Trophoblast cell (in vitro differentiated cells and primary cell): ENCODE measurements around the gene IL4.

ENCODE experiments used
- DNase-seq, 2 donors: peaks; one replicate each; pipeline ENCODE4 v3.0.0-alpha.2; 2016
- H2AFZ ChIP-seq: 2 replicates; pipeline ENCODE4 v1.6.1; 2013; ENCODE audit warnings: low read length, moderate library complexity, mild to moderate bottlenecking; ENCODE audit not compliant: insufficient read depth, poor library complexity
- H2AK5ac ChIP-seq: 2 replicates; pipeline ENCODE4 v1.6.1; 2013; ENCODE audit warnings: mild to moderate bottlenecking, low read length
- H2BK120ac ChIP-seq: 2 replicates; pipeline ENCODE4 v1.6.1; 2013; ENCODE audit warnings: low read length, mild to moderate bottlenecking, moderate library complexity; ENCODE audit not compliant: insufficient read depth, poor library complexity
- H2BK12ac ChIP-seq: 2 replicates; pipeline ENCODE4 v1.6.1; 2013; ENCODE audit warnings: mild to moderate bottlenecking, low read length, moderate library complexity
- H2BK5ac ChIP-seq: 2 replicates; pipeline ENCODE4 v1.6.1; 2013; ENCODE audit warnings: low read length, low read depth, moderate library complexity, mild to moderate bottlenecking; ENCODE audit not compliant: poor library complexity
- H3K14ac ChIP-seq: 2 replicates; pipeline ENCODE4 v1.6.1; 2013; ENCODE audit warnings: mild to moderate bottlenecking, low read length
- H3K18ac ChIP-seq: 2 replicates; pipeline ENCODE4 v1.6.1; 2013; ENCODE audit warnings: mild to moderate bottlenecking, low read length
- H3K23ac ChIP-seq: 2 replicates; pipeline ENCODE4 v1.6.1; 2013; ENCODE audit warnings: low read length
- H3K27ac ChIP-seq: 2 replicates; pipeline ENCODE4 v1.5.1; 2013; ENCODE audit warnings: low read depth, mild to moderate bottlenecking, inconsistent platforms, low read length, moderate library complexity
- H3K27me3 ChIP-seq: 2 replicates; pipeline ENCODE4 v1.6.1; 2013; ENCODE audit warnings: inconsistent platforms, mild to moderate bottlenecking, low read length, moderate library complexity; ENCODE audit not compliant: insufficient read depth
- H3K36me3 ChIP-seq, 2 experiments: 1 replicate in 1 of 2; 2 replicates in 1 of 2; pipeline ENCODE4 v1.6.1; 2013; ENCODE audit warnings: low read length in 2 of 2, mild to moderate bottlenecking in 2 of 2, moderate library complexity in 1 of 2; ENCODE audit not compliant: insufficient read depth in 2 of 2, control insufficient read depth in 1 of 2
- H3K4ac ChIP-seq: 2 replicates; pipeline ENCODE4 v1.6.1; 2013; ENCODE audit warnings: low read depth, mild to moderate bottlenecking, low read length, moderate library complexity
- H3K4me1 ChIP-seq, 2 experiments: 1 replicate in 1 of 2; 2 replicates in 1 of 2; pipeline ENCODE4 v1.6.1; 2013; ENCODE audit warnings: low read length in 2 of 2, mild to moderate bottlenecking in 2 of 2, moderate library complexity in 1 of 2; ENCODE audit not compliant: insufficient read depth in 2 of 2, control insufficient read depth in 1 of 2
- H3K4me2 ChIP-seq: 2 replicates; pipeline ENCODE4 v1.6.1; 2013; ENCODE audit warnings: inconsistent platforms, mild to moderate bottlenecking, low read length, moderate library complexity
- H3K4me3 ChIP-seq: 2 replicates; pipeline ENCODE4 v1.5.1; 2013; ENCODE audit warnings: mild to moderate bottlenecking, low read depth, low read length, inconsistent platforms
- H3K79me1 ChIP-seq: one replicate; pipeline ENCODE4 v1.6.1; 2013; ENCODE audit warnings: low read length
- H3K79me2 ChIP-seq: 2 replicates; pipeline ENCODE4 v1.6.1; 2013; ENCODE audit warnings: low read length, mild to moderate bottlenecking; ENCODE audit not compliant: control insufficient read depth, insufficient read depth, poor library complexity
- H3K9ac ChIP-seq: 2 replicates; pipeline ENCODE4 v1.6.1; 2013; ENCODE audit warnings: mild to moderate bottlenecking, low read length
- H3K9me3 ChIP-seq: 2 replicates; pipeline ENCODE4 v1.6.1; 2013; ENCODE audit warnings: low read depth, mild to moderate bottlenecking, control low read depth, inconsistent platforms, low read length; ENCODE audit not compliant: insufficient read depth
- H4K12ac ChIP-seq: 2 replicates; pipeline ENCODE4 v1.6.1; 2013; ENCODE audit warnings: low read depth, mild to moderate bottlenecking, low read length, moderate library complexity
- H4K8ac ChIP-seq: 2 replicates; pipeline ENCODE4 v1.6.1; 2013; ENCODE audit warnings: low read depth, mild to moderate bottlenecking, low read length, moderate library complexity
- H4K91ac ChIP-seq: one replicate; pipeline ENCODE4 v1.6.1; 2013; ENCODE audit warnings: low read depth, mild to moderate bottlenecking, low read length, moderate library complexity
- WGBS: extraction: QIAGEN DNeasy Blood & Tissue Kit; methylation state at CpG from one replicate; pipeline ENCODE4 v1.1.7; 2013; ENCODE audit warnings: missing lambda C conversion rate; ENCODE audit not compliant: insufficient read length, insufficient coverage; ENCODE audit errors: extremely low coverage; 5-methylcytosine and 5-hydroxymethylcytosine counted together

The IL4 gene

GRCh38 chr5:132662925-132663770 is 10.6 kb upstream of the IL4 start:
- no peak overlapping the region for H3K4ac ChIP-seq
- H3K9me3 ChIP-seq, result peaks cover 2% of the 10 kb centered on the region
- no peak overlapping the region for H3K4me2 ChIP-seq
- no peak overlapping the region for H4K12ac ChIP-seq
- H3K18ac ChIP-seq, result no peak overlapping the region
- H2BK5ac ChIP-seq, result no peak overlapping the region
- H3K4me3 ChIP-seq, result no peak overlapping the region
- no peak overlapping the region for H4K91ac ChIP-seq
- H2AK5ac ChIP-seq, result no peak overlapping the region
- no peak overlapping the region for H4K8ac ChIP-seq
- no peak overlapping the region for H3K23ac ChIP-seq
- no peak overlapping the region for H2BK12ac ChIP-seq
- H2BK120ac ChIP-seq, result no peak overlapping the region
- no CpG with 5 or more reads among the region's 25 CpGs for WGBS
- H3K14ac ChIP-seq, result no peak overlapping the region
- H3K79me2 ChIP-seq, result no peaks in the 10 kb centered on the region
- no peaks in the 10 kb centered on the region for H3K79me1 ChIP-seq
- DNase-seq, result no peak
- no peak overlapping the region for H2AFZ ChIP-seq
- no peaks in the 10 kb centered on the region for H3K27me3 ChIP-seq
- H3K9ac ChIP-seq, result no peak overlapping the region
- no peak overlapping the region for H3K27ac ChIP-seq
- H3K4me1 ChIP-seq, result no peaks in the 10 kb centered on the region
- no peaks in the 10 kb centered on the region for H3K36me3 ChIP-seq

- no peak overlapping the region for H4K12ac ChIP-seq
- no CpG with 5 or more reads among the region's 13 CpGs for WGBS
- H3K18ac ChIP-seq, result no peak overlapping the region
- no peak overlapping the region for H4K91ac ChIP-seq
- no peak overlapping the region for H2BK5ac ChIP-seq
- no peak overlapping the region for H3K4ac ChIP-seq
- H3K9ac ChIP-seq, result no peak overlapping the region
- no peaks in the 10 kb centered on the region for H3K27me3 ChIP-seq
- H2BK120ac ChIP-seq, result no peak overlapping the region
- no peak overlapping the region for H4K8ac ChIP-seq
- no peak overlapping the region for H2AFZ ChIP-seq
- H3K9me3 ChIP-seq, result peaks cover 2% of the 10 kb centered on the region
- no peak overlapping the region for H3K23ac ChIP-seq
- no peaks in the 10 kb centered on the region for H3K4me1 ChIP-seq
- no peaks in the 10 kb centered on the region for H3K36me3 ChIP-seq
- no peak overlapping the region for H3K14ac ChIP-seq
- no peak overlapping the region for H3K4me2 ChIP-seq
- H3K4me3 ChIP-seq, result no peak overlapping the region
- no peak overlapping the region for H2AK5ac ChIP-seq
- H3K79me2 ChIP-seq, result no peaks in the 10 kb centered on the region
- no peak for DNase-seq
- no peak overlapping the region for H2BK12ac ChIP-seq
- H3K27ac ChIP-seq, result no peak overlapping the region
- H3K79me1 ChIP-seq, result no peaks in the 10 kb centered on the region
These were observed 9.8 kb upstream of the IL4 start for GRCh38 chr5:132663771-132664695.

GRCh38 chr5:132664696-132665209 is 9.0 kb upstream of the IL4 start:
- Histone ChIP-seq H3K14ac (no peak overlapping the region), H2BK5ac (no peak overlapping the region), H3K36me3 (no peaks in the 10 kb centered on the region), H3K27me3 (no peaks in the 10 kb centered on the region), H4K12ac (no peak overlapping the region), H3K79me2 (no peaks in the 10 kb centered on the region), H4K91ac (no peak overlapping the region), H3K4me1 (no peaks in the 10 kb centered on the region), H3K4ac (no peak overlapping the region), H2BK120ac (no peak overlapping the region), H3K18ac (no peak overlapping the region), H3K27ac (no peak overlapping the region), H3K79me1 (no peaks in the 10 kb centered on the region), H2BK12ac (no peak overlapping the region), H2AK5ac (no peak overlapping the region), H3K9ac (no peak overlapping the region), H2AFZ (no peak overlapping the region), H3K9me3 (no peaks in the 10 kb centered on the region), H3K4me3 (no peak overlapping the region), H4K8ac (no peak overlapping the region), H3K4me2 (no peak overlapping the region), H3K23ac (no peak overlapping the region)
- WGBS, result no CpG with 5 or more reads among the region's 9 CpGs
- no peak for DNase-seq

- H3K27ac ChIP-seq, result no peak overlapping the region
- no peak overlapping the region for H2AFZ ChIP-seq
- no peak overlapping the region for H2AK5ac ChIP-seq
- no peak overlapping the region for H4K91ac ChIP-seq
- no peak overlapping the region for H2BK5ac ChIP-seq
- H2BK12ac ChIP-seq, result no peak overlapping the region
- H4K12ac ChIP-seq, result no peak overlapping the region
- H3K9ac ChIP-seq, result no peak overlapping the region
- DNase-seq, result peak in 1 of 2 donors; percentile 19
- no peaks in the 10 kb centered on the region for H3K79me2 ChIP-seq
- H3K4me2 ChIP-seq, result no peak overlapping the region
- no peaks in the 10 kb centered on the region for H3K36me3 ChIP-seq
- no peaks in the 10 kb centered on the region for H3K27me3 ChIP-seq
- H3K4ac ChIP-seq, result no peak overlapping the region
- no peaks in the 10 kb centered on the region for H3K9me3 ChIP-seq
- H2BK120ac ChIP-seq, result no peak overlapping the region
- no peak overlapping the region for H3K23ac ChIP-seq
- no CpG with 5 or more reads among the region's 21 CpGs for WGBS
- H3K18ac ChIP-seq, result no peak overlapping the region
- no peaks in the 10 kb centered on the region for H3K79me1 ChIP-seq
- H3K4me1 ChIP-seq, result no peaks in the 10 kb centered on the region
- H3K4me3 ChIP-seq, result no peak overlapping the region
- no peak overlapping the region for H4K8ac ChIP-seq
- no peak overlapping the region for H3K14ac ChIP-seq
These were observed 8.2 kb upstream of the IL4 start for GRCh38 chr5:132665574-132666080.
